SJSA1 (cell line): ENCODE data around the gene FBP1. TPM values are rescaled to one million over a fixed set of nuclear protein-coding genes. Genes with fewer than 3 reads are reported as not detected.
A peak's percentile ranks its signal among the peaks of the same experiment; 100 is the strongest.
"Not testable (repeated sequence)": the region's sequence is repeated elsewhere in the genome, so short reads cannot be mapped to it uniquely, and the experiment has no call there.

ENCODE experiments used
- DNase-seq, 2 experiments: peaks; one replicate each; pipeline ENCODE4 v3.0.0-alpha.2; 2015 to 2020; ENCODE audit warnings: low spot score in 2 of 2, low read depth in 1 of 2
- H3K27ac ChIP-seq: fragments of 250-450 bp; sonication (Bioruptor Pico); 2 replicates; pipeline ENCODE4 v1.5.1; 2020; ENCODE audit warnings: mild to moderate bottlenecking, moderate library complexity
- H3K27me3 ChIP-seq: fragments of 250-450 bp; sonication (Bioruptor Pico); replicated peaks from 2 replicates; pipeline ENCODE4 v1.5.1; 2020; ENCODE audit warnings: mild to moderate bottlenecking, moderate library complexity
- H3K36me3 ChIP-seq: fragments of 250-450 bp; sonication (Bioruptor Pico); 2 replicates; pipeline ENCODE4 v1.5.1; 2020; ENCODE audit warnings: mild to moderate bottlenecking
- H3K4me1 ChIP-seq: fragments of 250-450 bp; sonication (Bioruptor Pico); replicated peaks from 2 replicates; pipeline ENCODE4 v1.6.1; 2021; ENCODE audit warnings: mild to moderate bottlenecking
- H3K4me3 ChIP-seq: fragments of 250-450 bp; sonication (Bioruptor Pico); 2 replicates; pipeline ENCODE4 v1.5.1; 2020; ENCODE audit warnings: mild to moderate bottlenecking
- H3K9me3 ChIP-seq: fragments of 250-450 bp; sonication (Bioruptor Pico); replicated peaks from 2 replicates; pipeline ENCODE4 v1.5.1; 2020; ENCODE audit warnings: mild to moderate bottlenecking
- total RNA-seq: library from RNA; depleted of rRNA; stranded (reverse); fragments of >200 nt; shearing (Covaris generic); gene quantifications from 2 replicates; pipeline ENCODE4 v1.2.3, GENCODE V29; 2014; rRNA removed

Gene FBP1
- total RNA-seq, 1 experiment from 2014 or later: not detected

DNA sequence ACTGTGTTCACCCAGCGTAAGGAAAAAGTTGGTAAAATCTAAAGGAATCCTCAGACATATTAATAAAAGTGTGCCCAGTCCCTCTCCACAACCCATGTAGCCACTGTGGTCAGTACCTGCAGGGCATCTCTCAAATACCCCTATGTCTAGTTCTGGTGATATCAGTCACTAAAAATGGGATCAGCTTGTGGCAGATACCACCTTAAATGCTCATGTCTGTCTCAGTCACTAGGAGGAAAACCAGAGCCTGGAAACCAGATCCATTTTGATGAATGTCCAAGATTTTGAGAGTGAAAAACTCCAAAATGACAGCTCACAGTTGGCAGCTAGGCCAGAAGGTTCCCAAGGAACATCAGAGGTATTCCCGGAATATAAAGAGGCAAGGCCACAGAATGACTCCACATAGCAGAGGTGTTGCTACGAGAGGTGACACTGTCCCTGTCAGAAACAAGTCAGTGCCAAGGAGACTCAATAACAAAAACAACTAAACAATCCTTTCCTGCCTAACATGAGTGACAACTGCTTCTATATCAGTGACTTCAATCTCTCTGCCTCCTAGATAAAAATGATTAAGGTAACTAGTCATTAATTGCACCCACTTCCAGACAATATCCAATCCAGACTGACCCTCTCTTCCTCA lies 70.9 kb downstream of the FBP1 start:
- Histone ChIP-seq H3K4me1 (no peaks in the 10 kb centered on the region), H3K9me3 (no peaks in the 10 kb centered on the region), H3K27me3 (no peaks in the 10 kb centered on the region), H3K27ac (no peak overlapping the region), H3K4me3 (no peak overlapping the region), H3K36me3 (no peaks in the 10 kb centered on the region)
- no peak for DNase-seq

DNA sequence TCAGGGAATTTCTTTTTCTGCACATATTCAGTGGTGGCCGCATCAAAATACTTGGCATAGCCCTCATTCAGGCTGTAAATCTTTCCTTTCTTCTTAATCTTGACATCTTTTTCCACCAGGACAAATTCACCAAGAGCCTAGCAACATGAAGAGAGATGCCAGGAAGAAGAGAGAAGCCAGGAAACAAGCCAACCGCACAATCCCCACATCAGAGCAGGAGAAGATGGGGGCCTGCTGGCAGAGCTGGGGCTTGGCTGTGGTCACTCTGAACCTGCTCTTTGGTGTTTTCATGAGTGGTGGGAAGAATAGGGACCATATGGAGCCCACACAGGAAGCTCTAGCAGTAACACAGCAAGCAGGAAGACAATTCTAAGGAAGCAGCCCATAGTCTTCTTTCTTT lies 72.0 kb downstream of the FBP1 start:
- Histone ChIP-seq H3K27me3 (no peaks in the 10 kb centered on the region), H3K36me3 (0 out of 2 replicates have a peak, but pooled peaks cover 2% of the 10 kb centered on the region), H3K27ac (no peak overlapping the region), H3K9me3 (no peaks in the 10 kb centered on the region), H3K4me1 (no peaks in the 10 kb centered on the region), H3K4me3 (no peak overlapping the region)
- no peak for DNase-seq

GRCh38 chr9:94566550-94566949 lies 72.8 kb downstream of the FBP1 start:
- Histone ChIP-seq H3K4me1 (no peaks in the 10 kb centered on the region), H3K27me3 (no peaks in the 10 kb centered on the region), H3K36me3 (0 out of 2 replicates have a peak, but pooled peaks cover 2% of the 10 kb centered on the region), H3K4me3 (no peak overlapping the region), H3K27ac (no peak overlapping the region), H3K9me3 (no peaks in the 10 kb centered on the region)
- DNase-seq: no peak

DNA sequence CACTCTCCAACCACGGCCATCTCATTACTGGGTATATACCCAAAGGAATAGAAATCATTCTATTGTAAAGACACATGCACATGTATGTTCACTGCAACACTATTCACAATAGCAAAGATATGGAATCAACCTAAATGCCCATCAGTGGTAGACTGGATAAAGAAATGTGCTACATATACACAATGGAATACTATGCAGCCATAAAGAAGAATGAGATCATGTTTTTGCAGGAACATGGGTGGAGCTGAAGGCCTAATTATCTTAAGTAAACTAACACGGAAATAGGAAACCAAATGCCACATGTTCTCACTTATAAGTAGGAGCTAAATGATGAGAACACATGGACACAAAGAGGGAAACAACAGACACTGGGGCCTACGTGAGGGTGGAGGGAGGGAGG lies 75.0 kb downstream of the FBP1 start:
- not testable (repeated sequence) for H3K4me1 ChIP-seq, H3K36me3 ChIP-seq, H3K4me3 ChIP-seq, H3K9me3 ChIP-seq, H3K27ac ChIP-seq, DNase-seq, H3K27me3 ChIP-seq

GRCh38 chr9:94563548-94563947 lies 75.8 kb downstream of the FBP1 start:
- Histone ChIP-seq H3K4me1 (no peaks in the 10 kb centered on the region), H3K36me3 (0 out of 2 replicates have a peak, but pooled peaks cover 2% of the 10 kb centered on the region), H3K27ac (no peak overlapping the region), H3K9me3 (no peaks in the 10 kb centered on the region), H3K27me3 (no peaks in the 10 kb centered on the region), H3K4me3 (no peak overlapping the region)
- no peak for DNase-seq

GRCh38 chr9:94560237-94560636 lies 79.1 kb downstream of the FBP1 start:
- Histone ChIP-seq H3K9me3 (no peaks in the 10 kb centered on the region), H3K4me3 (no peak overlapping the region), H3K27me3 (no peaks in the 10 kb centered on the region), H3K36me3 (0 out of 2 replicates have a peak, but pooled peaks cover 2% of the 10 kb centered on the region), H3K4me1 (no peaks in the 10 kb centered on the region), H3K27ac (no peak overlapping the region)
- no peak for DNase-seq

GRCh38 chr9:94557376-94557775 lies 81.9 kb downstream of the FBP1 start:
- Histone ChIP-seq H3K9me3 (no peaks in the 10 kb centered on the region), H3K27ac (no peak overlapping the region), H3K4me1 (peaks cover 4% of the 10 kb centered on the region; the same call in 1 of the 2 replicates), H3K36me3 (no peaks in the 10 kb centered on the region), H3K4me3 (no peak overlapping the region), H3K27me3 (no peaks in the 10 kb centered on the region)
- no peak for DNase-seq

DNA sequence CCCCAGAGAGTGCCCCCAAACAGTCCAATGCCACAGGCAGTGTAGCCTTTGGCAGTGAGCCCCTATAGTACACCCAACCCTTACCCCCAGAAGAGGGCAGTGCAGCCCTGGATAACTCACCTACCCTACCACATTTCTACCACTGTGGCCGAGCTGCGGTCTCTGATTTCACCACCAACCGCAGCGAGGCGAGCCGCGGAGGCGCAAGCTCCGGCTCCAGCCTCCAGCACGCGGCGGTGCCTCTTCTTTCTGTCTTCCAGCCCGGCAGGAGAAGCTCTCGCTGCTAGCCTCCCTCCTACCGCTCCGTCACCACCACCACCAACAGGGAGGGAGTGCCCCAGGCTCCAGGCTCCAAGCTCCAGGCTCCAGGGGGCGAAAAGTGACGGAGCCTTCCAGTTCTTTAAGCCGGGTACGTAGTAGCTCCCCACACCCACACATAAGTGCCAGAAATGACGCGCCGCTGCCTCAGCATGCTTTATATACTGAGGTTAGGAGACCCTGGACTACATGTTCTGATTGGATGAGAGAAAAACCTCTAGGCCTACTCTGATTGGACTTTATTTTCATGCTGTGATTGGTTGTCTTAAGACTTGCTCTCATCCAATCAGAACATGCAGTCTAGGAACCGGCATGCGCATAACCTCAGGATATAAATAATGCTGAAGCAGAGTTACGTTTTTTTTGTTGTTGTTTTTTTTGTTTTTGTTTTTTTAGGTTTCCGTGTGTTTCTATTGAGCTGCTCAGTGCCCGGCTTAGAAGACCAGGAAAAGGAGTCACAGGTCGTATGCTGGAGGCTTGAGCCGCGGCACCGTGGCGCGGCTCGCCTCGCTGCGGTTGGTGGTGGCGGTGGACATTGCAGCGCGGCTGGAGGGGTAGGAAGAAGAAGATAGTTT lies 84.6 kb downstream of the FBP1 start, which contains the start of gene PCAT7:
TSS of gene PCAT7 (plus strand) at position 645 of the 893 bp plus-strand sequence.
- Histone ChIP-seq H3K4me1 (peaks cover 4% of the 10 kb centered on the region; the same call in 1 of the 2 replicates), H3K36me3 (no peaks in the 10 kb centered on the region), H3K27me3 (no peaks in the 10 kb centered on the region), H3K27ac (peak within 1 kb of the TSS; percentile 71), H3K4me3 (peak within 1 kb of the TSS; percentile 48), H3K9me3 (no peaks in the 10 kb centered on the region)
- DNase-seq: peak; percentile 86 to 89

- Histone ChIP-seq H3K36me3 (no peaks in the 10 kb centered on the region), H3K27me3 (no peaks in the 10 kb centered on the region), H3K27ac (no peak overlapping the region), H3K9me3 (no peaks in the 10 kb centered on the region), H3K4me1 (peaks cover 4% of the 10 kb centered on the region; the same call in 1 of the 2 replicates), H3K4me3 (peak overlapping the region; percentile 48)
- DNase-seq: no peak
Measured at GRCh38 chr9:94554078-94554438, 85.3 kb downstream of the FBP1 start.

Other genes starting within 250 kb of the FBP1 start
- gene PCAT7, start 84.4 kb downstream of the FBP1 start, total RNA-seq: 0.19 and 0.82 TPM in 2 replicates
- not detected in 2 replicates for gene FBP2, start 45.7 kb downstream of the FBP1 start, total RNA-seq
- gene AOPEP, start 87.2 kb upstream of the FBP1 start, total RNA-seq: 28.6 and 39.6 TPM in 2 replicates